ENCODE measurements around the gene PTPRK.

Gene PTPRK

DNA sequence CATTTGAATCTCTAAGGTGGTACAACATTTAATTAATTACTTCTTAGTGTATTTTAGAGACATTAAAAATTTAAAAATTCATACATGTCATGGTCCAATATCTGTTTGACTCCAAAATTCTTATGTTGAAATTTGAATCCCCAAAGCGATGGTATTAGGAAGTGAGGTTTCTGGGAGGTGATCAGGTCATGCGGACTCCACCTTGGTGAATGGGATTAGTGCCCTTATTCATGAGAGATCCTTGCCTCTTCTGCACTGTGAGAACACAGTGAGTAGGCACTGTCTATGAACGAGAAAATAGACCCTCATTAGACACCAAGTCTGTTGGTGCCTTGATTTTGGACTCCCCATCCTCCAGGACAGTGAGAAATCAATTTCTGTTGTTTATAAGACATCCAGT, 254.7 kb downstream of the PTPRK start:
- TF ChIP-seq CREB1 (IDR thresholded peaks at IDR 0.05; ENCODE audit: low read depth), result no peak

DNA sequence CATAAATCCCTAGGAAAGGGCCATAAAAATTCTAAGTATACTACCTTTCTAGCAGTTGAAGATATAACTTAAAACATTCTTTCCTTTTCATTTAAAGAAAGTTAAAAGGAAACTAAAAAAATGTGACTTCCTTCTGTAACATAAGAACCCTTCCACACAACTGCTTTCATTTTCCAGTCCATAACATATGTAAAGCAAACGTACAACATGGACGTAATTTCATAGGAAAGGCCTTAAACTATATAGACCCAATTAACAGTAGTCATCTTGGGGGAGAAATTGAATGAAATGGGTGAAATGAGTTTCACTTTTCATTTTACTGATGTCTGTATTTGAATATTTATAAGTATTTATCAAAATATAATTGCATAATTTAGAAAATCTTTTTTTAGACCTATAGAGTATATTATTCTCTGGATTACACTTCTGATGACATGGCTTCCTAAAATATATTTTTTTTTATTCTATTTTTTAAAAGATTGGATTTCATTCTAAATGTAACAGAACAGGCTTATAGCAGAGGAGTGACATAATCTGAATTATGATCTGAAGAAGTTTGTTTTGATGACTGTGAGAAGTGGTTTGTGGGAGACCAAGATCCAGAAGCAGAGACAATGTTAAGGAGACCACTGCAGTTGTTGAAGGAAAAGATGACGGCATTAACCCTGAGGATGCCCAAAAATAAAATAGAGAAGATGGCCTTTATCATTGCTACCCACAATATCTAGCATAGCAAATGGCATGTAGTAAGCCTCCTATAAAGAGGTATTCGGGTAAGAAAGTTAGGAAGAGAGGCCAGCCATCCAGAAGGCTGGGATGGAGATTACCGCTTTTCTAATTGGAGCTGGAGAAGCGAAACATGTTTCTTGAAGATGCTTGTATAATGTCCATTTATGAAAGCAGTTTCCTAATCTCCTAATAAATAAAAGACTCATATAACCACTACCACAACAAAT, 260.4 kb downstream of the PTPRK start:
- TF ChIP-seq TAF1 (IDR thresholded peaks at IDR 0.05; ENCODE audit: low read depth) (no peak), TEAD4 (IDR thresholded peaks at IDR 0.05) (no peak), NFIC (IDR thresholded peaks at IDR 0.05) (no peak), TCF12 (IDR thresholded peaks at IDR 0.05; ENCODE audit: low read depth) (no peak), YY1 (IDR thresholded peaks at IDR 0.05; ENCODE audit: low read depth) (no peak), EP300 (IDR thresholded peaks at IDR 0.05; ENCODE audit: borderline replicate concordance) (no peak), FOXM1 (IDR thresholded peaks at IDR 0.05; ENCODE audit: borderline replicate concordance, low read depth) (no peak), EGR1 (IDR thresholded peaks at IDR 0.05) (no peak), CREB1 (IDR thresholded peaks at IDR 0.05; ENCODE audit: low read depth) (no peak), ZBTB7A (IDR thresholded peaks at IDR 0.05; ENCODE audit: low read depth) (no peak), CEBPB (IDR thresholded peaks at IDR 0.05) (no peak), RAD21 (IDR thresholded peaks at IDR 0.05; ENCODE audit: low read depth) (no peak)
- TF ChIP-seq, protein P1, sequence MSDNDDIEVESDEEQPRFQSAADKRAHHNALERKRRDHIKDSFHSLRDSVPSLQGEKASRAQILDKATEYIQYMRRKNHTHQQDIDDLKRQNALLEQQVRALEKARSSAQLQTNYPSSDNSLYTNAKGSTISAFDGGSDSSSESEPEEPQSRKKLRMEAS (IDR thresholded peaks at IDR 0.05), result no peak
- TF ChIP-seq, protein P2, sequence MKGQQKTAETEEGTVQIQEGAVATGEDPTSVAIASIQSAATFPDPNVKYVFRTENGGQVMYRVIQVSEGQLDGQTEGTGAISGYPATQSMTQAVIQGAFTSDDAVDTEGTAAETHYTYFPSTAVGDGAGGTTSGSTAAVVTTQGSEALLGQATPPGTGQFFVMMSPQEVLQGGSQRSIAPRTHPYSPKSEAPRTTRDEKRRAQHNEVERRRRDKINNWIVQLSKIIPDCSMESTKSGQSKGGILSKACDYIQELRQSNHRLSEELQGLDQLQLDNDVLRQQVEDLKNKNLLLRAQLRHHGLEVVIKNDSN (IDR thresholded peaks at IDR 0.05), result no peak
- TF ChIP-seq, protein P3, sequence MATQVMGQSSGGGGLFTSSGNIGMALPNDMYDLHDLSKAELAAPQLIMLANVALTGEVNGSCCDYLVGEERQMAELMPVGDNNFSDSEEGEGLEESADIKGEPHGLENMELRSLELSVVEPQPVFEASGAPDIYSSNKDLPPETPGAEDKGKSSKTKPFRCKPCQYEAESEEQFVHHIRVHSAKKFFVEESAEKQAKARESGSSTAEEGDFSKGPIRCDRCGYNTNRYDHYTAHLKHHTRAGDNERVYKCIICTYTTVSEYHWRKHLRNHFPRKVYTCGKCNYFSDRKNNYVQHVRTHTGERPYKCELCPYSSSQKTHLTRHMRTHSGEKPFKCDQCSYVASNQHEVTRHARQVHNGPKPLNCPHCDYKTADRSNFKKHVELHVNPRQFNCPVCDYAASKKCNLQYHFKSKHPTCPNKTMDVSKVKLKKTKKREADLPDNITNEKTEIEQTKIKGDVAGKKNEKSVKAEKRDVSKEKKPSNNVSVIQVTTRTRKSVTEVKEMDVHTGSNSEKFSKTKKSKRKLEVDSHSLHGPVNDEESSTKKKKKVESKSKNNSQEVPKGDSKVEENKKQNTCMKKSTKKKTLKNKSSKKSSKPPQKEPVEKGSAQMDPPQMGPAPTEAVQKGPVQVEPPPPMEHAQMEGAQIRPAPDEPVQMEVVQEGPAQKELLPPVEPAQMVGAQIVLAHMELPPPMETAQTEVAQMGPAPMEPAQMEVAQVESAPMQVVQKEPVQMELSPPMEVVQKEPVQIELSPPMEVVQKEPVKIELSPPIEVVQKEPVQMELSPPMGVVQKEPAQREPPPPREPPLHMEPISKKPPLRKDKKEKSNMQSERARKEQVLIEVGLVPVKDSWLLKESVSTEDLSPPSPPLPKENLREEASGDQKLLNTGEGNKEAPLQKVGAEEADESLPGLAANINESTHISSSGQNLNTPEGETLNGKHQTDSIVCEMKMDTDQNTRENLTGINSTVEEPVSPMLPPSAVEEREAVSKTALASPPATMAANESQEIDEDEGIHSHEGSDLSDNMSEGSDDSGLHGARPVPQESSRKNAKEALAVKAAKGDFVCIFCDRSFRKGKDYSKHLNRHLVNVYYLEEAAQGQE (IDR thresholded peaks at IDR 0.05; ENCODE audit: low read depth), result no peak

DNA sequence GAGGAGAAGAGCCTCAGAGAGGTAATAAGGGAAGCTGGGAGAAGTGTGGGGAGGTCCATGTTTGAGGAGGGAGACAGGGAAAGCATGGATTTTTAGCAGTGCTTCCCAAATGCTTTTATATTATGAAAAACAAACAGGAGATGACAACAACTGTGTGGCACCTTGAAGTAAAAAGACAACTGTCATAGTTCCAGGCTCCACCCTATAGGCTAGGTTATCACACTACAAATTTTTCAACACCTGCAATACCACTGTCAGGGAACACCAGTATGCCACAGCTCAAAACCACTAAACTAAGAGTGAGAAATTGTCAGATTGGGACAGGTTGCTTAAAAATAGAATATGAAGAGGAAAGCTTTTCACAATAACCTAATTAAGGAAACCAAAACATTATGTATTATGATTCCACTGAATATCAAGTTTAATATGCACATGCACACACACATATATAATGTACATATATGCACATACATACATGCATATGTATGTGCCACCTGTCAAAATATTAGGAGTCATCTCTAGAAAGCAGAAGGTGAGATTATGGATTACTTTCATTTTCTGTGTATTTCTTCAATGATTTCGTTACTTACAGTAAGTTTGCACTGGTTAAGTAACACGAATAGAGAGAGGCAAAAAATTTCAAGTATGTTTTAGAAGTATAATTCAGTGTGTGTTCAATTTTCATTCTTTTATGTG, 261.2 kb downstream of the PTPRK start:
- TF ChIP-seq TEAD4 (IDR thresholded peaks at IDR 0.05) (no peak), YY1 (IDR thresholded peaks at IDR 0.05; ENCODE audit: low read depth) (no peak), NFIC (IDR thresholded peaks at IDR 0.05) (no peak), RAD21 (IDR thresholded peaks at IDR 0.05; ENCODE audit: low read depth) (no peak), FOXM1 (IDR thresholded peaks at IDR 0.05; ENCODE audit: borderline replicate concordance, low read depth) (no peak)
- TF ChIP-seq, protein P2 (IDR thresholded peaks at IDR 0.05), result no peak
- TF ChIP-seq, protein P1 (IDR thresholded peaks at IDR 0.05), result no peak

DNA sequence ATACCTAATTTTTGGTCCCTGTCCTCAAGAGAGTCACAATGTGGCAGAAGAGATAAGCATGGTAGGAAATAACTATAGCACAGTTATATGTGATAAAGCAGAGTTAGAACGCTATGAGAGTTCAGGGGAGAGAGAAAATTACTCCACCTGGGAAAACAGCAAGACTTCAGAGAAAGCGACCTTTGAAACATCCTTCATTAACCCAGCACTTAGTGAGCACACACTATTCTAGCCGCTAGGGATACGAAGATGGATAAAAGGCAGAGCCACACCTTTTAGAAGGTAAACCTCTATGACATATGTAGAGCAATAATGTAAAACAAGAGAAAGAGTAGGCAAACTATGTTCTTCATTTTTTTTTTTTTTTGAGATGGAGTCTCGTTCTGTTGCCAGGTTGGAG, 264.3 kb downstream of the PTPRK start:
- TF ChIP-seq YY1 (IDR thresholded peaks at IDR 0.05; ENCODE audit: low read depth) (no peak), EGR1 (IDR thresholded peaks at IDR 0.05) (no peak), TAF1 (IDR thresholded peaks at IDR 0.05; ENCODE audit: low read depth) (no peak), CREB1 (IDR thresholded peaks at IDR 0.05; ENCODE audit: low read depth) (no peak), CEBPB (IDR thresholded peaks at IDR 0.05) (no peak), FOXM1 (IDR thresholded peaks at IDR 0.05; ENCODE audit: borderline replicate concordance, low read depth) (no peak), TEAD4 (IDR thresholded peaks at IDR 0.05) (no peak), TCF12 (IDR thresholded peaks at IDR 0.05; ENCODE audit: low read depth) (no peak), RAD21 (IDR thresholded peaks at IDR 0.05; ENCODE audit: low read depth) (no peak), NFIC (IDR thresholded peaks at IDR 0.05) (no peak), EP300 (IDR thresholded peaks at IDR 0.05; ENCODE audit: borderline replicate concordance) (no peak), ZBTB7A (IDR thresholded peaks at IDR 0.05; ENCODE audit: low read depth) (no peak)
- TF ChIP-seq, protein P2 (IDR thresholded peaks at IDR 0.05), result no peak
- TF ChIP-seq, protein P3 (IDR thresholded peaks at IDR 0.05; ENCODE audit: low read depth), result no peak
- TF ChIP-seq, protein P1 (IDR thresholded peaks at IDR 0.05), result no peak

All from Ishikawa (cell line).